H54 (cell line): ENCODE measurements around the gene TSPAN14.

Source experiments
- DNase-seq: peaks from one replicate; pipeline ENCODE4 v3.0.0; 2011; ENCODE audit warnings: low spot score, mixed read lengths; ENCODE audit not compliant: insufficient read length
- FAIRE-seq: peaks from 3 replicates; lab custom pipeline; 2011; peaks lifted over from hg19 to GRCh38; lab: Jason Lieb, UNC
- POLR2A ChIP-seq: IDR thresholded peaks from 2 replicates; pipeline ENCODE4 v1.6.1; 2011; ENCODE audit warnings: low read depth, mild to moderate bottlenecking, low read length

The TSPAN14 gene

GRCh38 chr10:80555415-80555814, 101.3 kb downstream of the TSPAN14 start:
- TF ChIP-seq POLR2A, result no peak
- FAIRE-seq (no peak), DNase-seq (no peak)

- no peak for DNase-seq
- TF ChIP-seq POLR2A, result no peak
- no peak for FAIRE-seq
Observed at GRCh38 chr10:80561950-80562349, 107.8 kb downstream of the TSPAN14 start.

- no peak for TF ChIP-seq POLR2A
- no peak for FAIRE-seq
- DNase-seq, result no peak
Observed at GRCh38 chr10:80567292-80567691, 113.2 kb downstream of the TSPAN14 start.

- no peak for TF ChIP-seq POLR2A
Observed at GRCh38 chr10:80569131-80569895, 115.2 kb downstream of the TSPAN14 start.

GRCh38 chr10:80571352-80571751, 117.2 kb downstream of the TSPAN14 start:
- DNase-seq (no peak), FAIRE-seq (no peak)
- no peak for TF ChIP-seq POLR2A

More at GRCh38 chr10:80569131-80569895, 115.2 kb downstream of the TSPAN14 start:
- no peak for DNase-seq
- no peak for FAIRE-seq

- DNase-seq (no peak), FAIRE-seq (no peak)
- TF ChIP-seq POLR2A, result no peak
Observed at GRCh38 chr10:80579181-80579763, 125.2 kb downstream of the TSPAN14 start.

- FAIRE-seq (no peak), DNase-seq (no peak)
- TF ChIP-seq POLR2A, result no peak
Observed at GRCh38 chr10:80579849-80580637, 125.9 kb downstream of the TSPAN14 start.

- FAIRE-seq, result no peak
- TF ChIP-seq POLR2A, result no peak
- DNase-seq, result no peak
Observed at GRCh38 chr10:80580638-80581468, 126.7 kb downstream of the TSPAN14 start.

GRCh38 chr10:80581469-80581835, 127.3 kb downstream of the TSPAN14 start:
- no peak for TF ChIP-seq POLR2A
- no peak for DNase-seq
- no peak for FAIRE-seq

GRCh38 chr10:80582286-80582960, 128.3 kb downstream of the TSPAN14 start:
- DNase-seq (no peak), FAIRE-seq (no peak)
- no peak for TF ChIP-seq POLR2A
